Epithelial cell of esophagus (primary cell): ENCODE results near the gene SMCHD1.

Experiments used
- DNase-seq: peaks from one replicate; pipeline ENCODE4 v3.0.0; 2010; ENCODE audit warnings: low read depth
- H3K4me3 ChIP-seq: 2 replicates; pipeline ENCODE4 v1.5.1; 2011; ENCODE audit warnings: mild to moderate bottlenecking, low read length, control low read depth
- CTCF ChIP-seq: IDR thresholded peaks from 2 replicates; pipeline ENCODE4 v1.5.1; 2011; ENCODE audit warnings: low read depth, mild to moderate bottlenecking, low read length, control low read depth, inconsistent platforms; ENCODE audit not compliant: insufficient read depth; ENCODE audit errors: missing control alignments

Gene SMCHD1

GRCh38 chr18:2642771-2643170 lies 12.8 kb upstream of the SMCHD1 start:
- DNase-seq, result no peak
- no peak overlapping the region for H3K4me3 ChIP-seq
- TF ChIP-seq CTCF, result no peak

GRCh38 chr18:2644535-2644934 lies 11.0 kb upstream of the SMCHD1 start:
- no peak overlapping the region for H3K4me3 ChIP-seq
- DNase-seq, result no peak
- TF ChIP-seq CTCF, result no peak

- no peak overlapping the region for H3K4me3 ChIP-seq
- no peak for TF ChIP-seq CTCF
- DNase-seq, result peak; percentile 22
These were observed 3.5 kb upstream of the SMCHD1 start for GRCh38 chr18:2651981-2652380.

GRCh38 chr18:2653467-2653866 lies 2.1 kb upstream of the SMCHD1 start:
- no peak overlapping the region for H3K4me3 ChIP-seq
- TF ChIP-seq CTCF, result no peak
- no peak for DNase-seq

- DNase-seq, result peak; percentile 3
- no peak for TF ChIP-seq CTCF
- H3K4me3 ChIP-seq, result peak overlapping the region; percentile 76
These were observed 1.2 kb upstream of the SMCHD1 start for GRCh38 chr18:2654169-2654927.

- peak; percentile 7 for DNase-seq
These were observed 673 bp upstream of the SMCHD1 start for GRCh38 chr18:2654928-2655177.

More at GRCh38 chr18:2654928-2655177, 673 bp upstream of the SMCHD1 start:
- peak overlapping the region; percentile 76 for H3K4me3 ChIP-seq
- TF ChIP-seq CTCF, result no peak
